Neural cell (in vitro differentiated cells): ENCODE results near the gene ATP12A.

ENCODE experiments used
- EP300 ChIP-seq: fragments of 450-650 bp; conservative IDR thresholded peaks from 2 replicates; pipeline ENCODE4 v1.6.1; 2014; ENCODE audit warnings: antibody characterized with exemption, mild to moderate bottlenecking, moderate library complexity; ENCODE audit not compliant: poor library complexity, severe bottlenecking
- EZH2 ChIP-seq: fragments of 200-600, 300-800 bp; shearing (Covaris generic), sonication (generic); IDR thresholded peaks from 2 replicates; pipeline ENCODE4 v1.6.1; 2014; ENCODE audit warnings: antibody characterized with exemption, low read length, borderline replicate concordance, mild to moderate bottlenecking; ENCODE audit not compliant: insufficient read depth, poor library complexity, severe bottlenecking
- POLR2AphosphoS5 ChIP-seq: IDR thresholded peaks from 2 replicates; pipeline ENCODE4 v1.6.1; 2012
- RAD21 ChIP-seq: fragments of 450-650 bp; conservative IDR thresholded peaks from 2 replicates; pipeline ENCODE4 v1.6.1; 2014; ENCODE audit warnings: antibody characterized with exemption, mild to moderate bottlenecking, moderate library complexity
- SMC3 ChIP-seq: fragments of 450-650 bp; conservative IDR thresholded peaks from 2 replicates; pipeline ENCODE4 v1.6.1; 2014; ENCODE audit warnings: antibody characterized with exemption, mild to moderate bottlenecking, moderate library complexity; ENCODE audit not compliant: poor library complexity
- TF ChIP-seq, protein P1 (sequence below): fragments of 450-650 bp; IDR thresholded peaks from 2 replicates; pipeline ENCODE4 v1.5.1; 2014; ENCODE audit warnings: antibody characterized with exemption, mild to moderate bottlenecking, moderate library complexity; ENCODE audit not compliant: poor library complexity, severe bottlenecking

DNA sequence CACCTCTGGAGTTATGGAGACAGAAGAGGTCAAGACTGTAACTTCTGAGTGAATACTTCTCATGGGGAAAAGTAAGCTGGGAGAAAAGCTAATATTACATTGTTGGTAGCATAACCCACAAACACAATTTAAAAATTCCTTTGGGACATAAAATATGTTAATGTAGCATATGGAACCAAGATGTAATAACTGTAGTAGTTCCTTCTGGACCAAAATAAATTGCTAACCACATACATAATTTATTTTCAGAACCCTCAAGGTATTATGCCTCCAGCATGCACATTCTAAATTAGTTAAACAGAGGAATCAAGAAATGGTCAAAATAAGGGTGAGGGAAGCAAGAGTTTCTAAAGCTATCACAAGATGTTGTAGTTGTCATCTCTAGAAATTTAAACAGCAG, 79.0 kb downstream of the ATP12A start:
- TF ChIP-seq, protein P1, sequence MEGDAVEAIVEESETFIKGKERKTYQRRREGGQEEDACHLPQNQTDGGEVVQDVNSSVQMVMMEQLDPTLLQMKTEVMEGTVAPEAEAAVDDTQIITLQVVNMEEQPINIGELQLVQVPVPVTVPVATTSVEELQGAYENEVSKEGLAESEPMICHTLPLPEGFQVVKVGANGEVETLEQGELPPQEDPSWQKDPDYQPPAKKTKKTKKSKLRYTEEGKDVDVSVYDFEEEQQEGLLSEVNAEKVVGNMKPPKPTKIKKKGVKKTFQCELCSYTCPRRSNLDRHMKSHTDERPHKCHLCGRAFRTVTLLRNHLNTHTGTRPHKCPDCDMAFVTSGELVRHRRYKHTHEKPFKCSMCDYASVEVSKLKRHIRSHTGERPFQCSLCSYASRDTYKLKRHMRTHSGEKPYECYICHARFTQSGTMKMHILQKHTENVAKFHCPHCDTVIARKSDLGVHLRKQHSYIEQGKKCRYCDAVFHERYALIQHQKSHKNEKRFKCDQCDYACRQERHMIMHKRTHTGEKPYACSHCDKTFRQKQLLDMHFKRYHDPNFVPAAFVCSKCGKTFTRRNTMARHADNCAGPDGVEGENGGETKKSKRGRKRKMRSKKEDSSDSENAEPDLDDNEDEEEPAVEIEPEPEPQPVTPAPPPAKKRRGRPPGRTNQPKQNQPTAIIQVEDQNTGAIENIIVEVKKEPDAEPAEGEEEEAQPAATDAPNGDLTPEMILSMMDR = no peak
- TF ChIP-seq EP300 = no peak
- no peak for TF ChIP-seq EZH2
- no peak for TF ChIP-seq POLR2AphosphoS5
- TF ChIP-seq SMC3 = no peak
- no peak for TF ChIP-seq RAD21
